ENCODE data around the gene VPS33A. TPM values are rescaled to one million over a fixed set of nuclear protein-coding genes. Genes with fewer than 3 reads are reported as not detected.

Gene VPS33A
- total RNA-seq, 1 donor from 2014 or later = 11.4 TPM

DNA sequence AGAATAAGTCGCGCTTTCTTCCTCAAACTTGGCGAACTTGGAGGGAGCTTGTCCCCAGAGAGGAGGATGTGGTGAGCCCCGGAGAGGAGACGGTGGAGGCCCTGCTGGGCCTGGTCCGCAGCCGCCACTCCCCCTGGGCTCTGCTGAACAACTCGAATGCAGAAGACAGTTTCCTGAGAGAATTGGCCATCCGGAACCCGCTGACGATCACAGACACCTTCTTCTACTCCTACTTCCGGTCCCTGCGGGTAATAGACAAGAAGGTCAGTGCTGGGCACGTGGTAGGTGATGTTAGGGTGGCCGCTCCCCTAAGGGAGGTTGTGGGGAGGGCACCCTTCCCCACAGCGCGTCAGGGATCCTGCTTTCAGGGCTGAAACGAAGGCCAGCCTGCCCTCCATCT lies 81.8 kb downstream of the VPS33A start:
- TF ChIP-seq, protein P1, sequence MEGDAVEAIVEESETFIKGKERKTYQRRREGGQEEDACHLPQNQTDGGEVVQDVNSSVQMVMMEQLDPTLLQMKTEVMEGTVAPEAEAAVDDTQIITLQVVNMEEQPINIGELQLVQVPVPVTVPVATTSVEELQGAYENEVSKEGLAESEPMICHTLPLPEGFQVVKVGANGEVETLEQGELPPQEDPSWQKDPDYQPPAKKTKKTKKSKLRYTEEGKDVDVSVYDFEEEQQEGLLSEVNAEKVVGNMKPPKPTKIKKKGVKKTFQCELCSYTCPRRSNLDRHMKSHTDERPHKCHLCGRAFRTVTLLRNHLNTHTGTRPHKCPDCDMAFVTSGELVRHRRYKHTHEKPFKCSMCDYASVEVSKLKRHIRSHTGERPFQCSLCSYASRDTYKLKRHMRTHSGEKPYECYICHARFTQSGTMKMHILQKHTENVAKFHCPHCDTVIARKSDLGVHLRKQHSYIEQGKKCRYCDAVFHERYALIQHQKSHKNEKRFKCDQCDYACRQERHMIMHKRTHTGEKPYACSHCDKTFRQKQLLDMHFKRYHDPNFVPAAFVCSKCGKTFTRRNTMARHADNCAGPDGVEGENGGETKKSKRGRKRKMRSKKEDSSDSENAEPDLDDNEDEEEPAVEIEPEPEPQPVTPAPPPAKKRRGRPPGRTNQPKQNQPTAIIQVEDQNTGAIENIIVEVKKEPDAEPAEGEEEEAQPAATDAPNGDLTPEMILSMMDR (IDR thresholded peaks at IDR 0.05; ENCODE audit: borderline replicate concordance) = no peak
- Histone ChIP-seq H3K27ac (replicated peaks) (no peak overlapping the region), H3K4me1 (peaks cover 8% of the 10 kb centered on the region), H3K27me3 (ENCODE audit: low read depth) (peaks cover 29% of the 10 kb centered on the region), H3K4me3 (no peak overlapping the region), H3K9me3 (replicated peaks) (no peaks in the 10 kb centered on the region), H3K36me3 (no peaks in the 10 kb centered on the region)
- DNase-seq = no peak
- intact Hi-C loops (cut with micrococcal nuclease) = no loop called here

DNA sequence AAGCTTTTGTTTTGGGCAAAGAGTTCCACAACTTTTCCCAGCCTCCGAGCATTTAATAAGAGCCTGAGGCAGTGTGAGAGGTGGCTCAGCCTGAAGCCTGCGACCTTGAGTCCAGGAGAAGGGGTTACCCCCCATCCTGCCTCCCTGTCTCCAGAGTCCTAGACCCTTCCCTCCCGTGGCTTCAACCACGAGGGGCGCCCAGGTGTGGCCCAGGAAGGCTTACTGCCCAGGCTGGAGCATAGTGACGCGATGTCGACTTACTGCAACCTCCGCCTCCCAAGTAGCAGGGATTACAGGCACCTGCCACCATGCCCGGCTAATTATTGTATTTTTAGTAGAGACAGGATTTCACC lies 82.7 kb downstream of the VPS33A start:
- intact Hi-C loops (cut with micrococcal nuclease) = no loop called here
- Histone ChIP-seq H3K27me3 (ENCODE audit: low read depth) (peaks cover 24% of the 10 kb centered on the region), H3K36me3 (no peaks in the 10 kb centered on the region), H3K27ac (replicated peaks) (no peak overlapping the region), H3K4me3 (peak overlapping the region; percentile 65), H3K9me3 (replicated peaks) (no peaks in the 10 kb centered on the region), H3K4me1 (peaks cover 8% of the 10 kb centered on the region)
- TF ChIP-seq, protein P1 (IDR thresholded peaks at IDR 0.05; ENCODE audit: borderline replicate concordance) = no peak
- no peak for DNase-seq

DNA sequence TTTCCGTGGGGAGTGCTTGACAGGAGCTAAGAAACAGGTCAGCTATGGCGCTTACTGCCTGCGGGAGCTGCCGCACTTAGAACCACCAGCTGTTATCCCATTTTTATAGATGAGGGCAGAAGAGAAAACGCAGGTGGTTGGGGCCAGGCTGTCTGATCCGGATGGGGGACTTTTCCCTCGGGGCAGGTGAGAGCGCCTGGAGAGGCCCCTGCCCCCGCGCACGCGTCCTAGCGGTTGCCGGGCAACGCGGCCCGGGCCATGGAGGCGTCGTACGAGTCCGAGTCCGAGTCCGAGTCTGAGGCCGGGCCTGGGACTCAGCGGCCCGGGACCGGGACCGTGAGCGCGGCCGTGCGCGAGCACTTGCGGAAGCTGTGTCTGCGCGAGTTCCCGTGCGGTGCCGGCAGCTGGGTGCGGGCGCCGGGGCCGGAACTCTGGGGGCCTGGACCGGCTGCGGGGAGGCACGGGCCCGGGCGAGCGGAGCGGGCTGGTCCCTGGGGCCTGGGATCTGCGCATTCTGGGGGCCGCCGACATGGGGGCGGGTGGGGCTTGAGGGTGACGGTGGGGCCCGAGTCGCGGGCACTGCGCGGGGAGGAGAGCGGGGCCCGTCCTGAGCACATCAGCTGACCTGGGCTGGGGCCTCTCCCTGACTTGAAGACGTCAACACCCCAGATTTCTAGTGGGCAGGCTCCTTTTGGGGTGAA lies 83.3 kb downstream of the VPS33A start, which contains the start of gene LRRC43:
Gene LRRC43 (plus strand): TSS at position 237 of the 701 bp plus-strand sequence. CDS start 22 bp downstream, at position 259.
- intact Hi-C loops (cut with micrococcal nuclease) = no loop called here
- Histone ChIP-seq H3K4me3 (peak within 1 kb of the TSS; percentile 65), H3K4me1 (peaks cover 8% of the 10 kb centered on the region), H3K27ac (replicated peaks) (no peak within 1 kb of the TSS), H3K9me3 (replicated peaks) (no peaks in the 10 kb centered on the region), H3K27me3 (ENCODE audit: low read depth) (peaks cover 24% of the 10 kb centered on the region), H3K36me3 (no peaks in the 10 kb centered on the region)
- TF ChIP-seq, protein P1 (IDR thresholded peaks at IDR 0.05; ENCODE audit: borderline replicate concordance) = no peak
- DNase-seq = no peak

Other genes starting within 250 kb of the VPS33A start
- 11.2 TPM for gene BCL7A, start 244.6 kb downstream of the VPS33A start, total RNA-seq
- gene MLXIP, start 187.7 kb downstream of the VPS33A start, total RNA-seq = 16.7 TPM
- not detected for gene IL31, start 92.3 kb downstream of the VPS33A start, total RNA-seq
- gene LRRC43, start 83.4 kb downstream of the VPS33A start, total RNA-seq = 0.74 TPM
- not detected for gene B3GNT4, start 62.8 kb downstream of the VPS33A start, total RNA-seq
- gene DIABLO, start 40.4 kb downstream of the VPS33A start, total RNA-seq = 29.7 TPM
- gene CLIP1, start 156.2 kb upstream of the VPS33A start, total RNA-seq = 102 TPM
- 8.4 TPM for gene ZCCHC8, start 234.4 kb upstream of the VPS33A start, total RNA-seq

All from left ventricle myocardium inferior (tissue), 1 donor.